Stimulated activated CD8-positive, alpha-beta memory T cell treated with anti-CD3 and anti-CD28 coated beads, Interleukin-15, amount 100 ng/mL, for 48 hours (primary cell): Measurements from ENCODE around the gene UXS1.

Source experiments
- DNase-seq, 2 donors: peaks; one replicate each; pipeline ENCODE4 v3.0.0-alpha.2; 2020; ENCODE audit warnings: low read depth in 2 of 2

The UXS1 gene

GRCh38 chr2:106189325-106189724 lies 4.8 kb downstream of the UXS1 start:
- DNase-seq: no peak

GRCh38 chr2:106187273-106187891 lies 6.7 kb downstream of the UXS1 start:
- no peak for DNase-seq

- no peak for DNase-seq
Observed at GRCh38 chr2:106185475-106186184, 8.5 kb downstream of the UXS1 start.

- DNase-seq: no peak
Observed at GRCh38 chr2:106184857-106185256, 9.2 kb downstream of the UXS1 start.

- DNase-seq: no peak
Observed at GRCh38 chr2:106184394-106184793, 9.7 kb downstream of the UXS1 start.

GRCh38 chr2:106183101-106183696 lies 10.9 kb downstream of the UXS1 start:
- no peak for DNase-seq

- no peak for DNase-seq
Observed at GRCh38 chr2:106181064-106181463, 13.0 kb downstream of the UXS1 start.

- no peak for DNase-seq
Observed at GRCh38 chr2:106180602-106181001, 13.5 kb downstream of the UXS1 start.

GRCh38 chr2:106178716-106179115 lies 15.4 kb downstream of the UXS1 start:
- DNase-seq: no peak

- no peak for DNase-seq
Observed at GRCh38 chr2:106177581-106177980, 16.5 kb downstream of the UXS1 start.

- DNase-seq: no peak
Observed at GRCh38 chr2:106176446-106177099, 17.5 kb downstream of the UXS1 start.

GRCh38 chr2:106175086-106175850 lies 18.8 kb downstream of the UXS1 start:
- DNase-seq: no peak

GRCh38 chr2:106174056-106174455 lies 20.0 kb downstream of the UXS1 start:
- no peak for DNase-seq

GRCh38 chr2:106172649-106173048 lies 21.5 kb downstream of the UXS1 start:
- no peak for DNase-seq

- no peak for DNase-seq
Observed at GRCh38 chr2:106168657-106169056, 25.4 kb downstream of the UXS1 start.

GRCh38 chr2:106167067-106167466 lies 27.0 kb downstream of the UXS1 start:
- no peak for DNase-seq

GRCh38 chr2:106165561-106165960 lies 28.5 kb downstream of the UXS1 start:
- no peak for DNase-seq

- DNase-seq: no peak
Observed at GRCh38 chr2:106165029-106165428, 29.1 kb downstream of the UXS1 start.

GRCh38 chr2:106163948-106164545 lies 30.1 kb downstream of the UXS1 start:
- DNase-seq: no peak

GRCh38 chr2:106161938-106162820 lies 31.9 kb downstream of the UXS1 start:
- DNase-seq: no peak

GRCh38 chr2:106161341-106161740 lies 32.8 kb downstream of the UXS1 start:
- DNase-seq: no peak
